Measurements from ENCODE around the gene CTXND1.
"Not testable (repeated sequence)": the region's sequence is repeated elsewhere in the genome, so short reads cannot be mapped to it uniquely, and the experiment has no call there.

The CTXND1 gene

DNA sequence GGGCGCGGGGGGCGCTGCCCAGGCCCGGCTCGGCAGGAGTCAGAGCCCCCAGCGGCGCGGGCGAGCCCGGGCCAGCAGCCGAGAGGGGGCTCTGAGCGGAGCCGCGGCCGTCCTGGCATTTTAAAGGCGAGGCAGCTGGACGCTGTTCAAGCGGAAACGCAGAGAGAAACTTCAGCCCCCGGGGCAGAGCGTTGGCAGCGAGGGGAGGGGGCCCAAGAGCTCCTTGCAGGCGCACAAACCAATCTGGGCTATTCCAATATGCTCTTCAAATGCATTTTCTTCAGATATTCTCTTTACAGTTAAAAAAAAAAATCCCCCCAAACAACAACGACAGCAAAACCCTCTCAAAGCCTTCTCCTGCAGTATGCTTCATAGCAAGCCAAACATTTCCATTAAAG is at the start of gene CTXND1:
Gene CTXND1 (minus strand): TSS at position 93 of the 398 bp plus-strand sequence. CDS start 50,264 bp downstream, outside the sequence.
- DNase-seq (ENCODE audit: low read depth) = no peak

DNA sequence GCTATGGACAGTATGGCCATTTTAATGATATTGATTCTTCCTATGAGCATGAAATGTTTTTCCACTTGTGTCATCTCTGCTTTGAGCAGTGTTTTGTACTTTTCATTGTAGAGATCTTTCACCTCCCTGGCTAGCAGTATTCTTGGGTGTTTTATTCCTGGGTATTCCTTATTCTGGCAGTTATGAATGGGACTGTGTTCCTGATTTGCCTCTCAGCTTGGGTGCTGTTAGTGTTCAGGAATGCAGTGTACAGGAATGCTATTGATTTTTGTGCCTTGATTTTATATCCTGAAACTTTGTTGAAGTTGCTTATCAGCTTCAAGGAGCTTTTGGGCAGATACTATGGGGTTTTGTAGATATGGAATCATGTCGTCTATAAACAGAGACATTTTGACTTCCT is 49.5 kb upstream of the CTXND1 start:
- DNase-seq (ENCODE audit: low read depth) = no peak

DNA sequence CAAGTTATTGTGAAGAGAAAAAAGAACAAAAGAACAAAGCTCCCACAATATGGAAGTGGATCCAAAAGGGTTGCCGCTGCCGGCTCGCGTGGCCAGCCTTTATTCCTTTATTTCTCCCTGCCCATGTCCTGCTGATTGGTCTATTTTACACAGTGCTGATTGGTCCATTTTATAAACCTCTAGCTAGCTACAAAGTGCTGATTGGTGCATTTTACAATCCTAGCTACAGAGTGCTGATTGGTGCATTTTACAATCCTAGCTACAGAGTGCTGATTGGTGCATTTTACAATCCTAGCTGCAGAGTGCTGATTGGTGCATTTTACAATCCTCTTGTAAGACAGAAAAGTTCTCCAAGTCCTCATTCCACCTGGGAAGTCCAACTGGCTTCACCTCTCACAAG is 43.8 kb upstream of the CTXND1 start:
- not testable (repeated sequence) for DNase-seq (ENCODE audit: low read depth)

DNA sequence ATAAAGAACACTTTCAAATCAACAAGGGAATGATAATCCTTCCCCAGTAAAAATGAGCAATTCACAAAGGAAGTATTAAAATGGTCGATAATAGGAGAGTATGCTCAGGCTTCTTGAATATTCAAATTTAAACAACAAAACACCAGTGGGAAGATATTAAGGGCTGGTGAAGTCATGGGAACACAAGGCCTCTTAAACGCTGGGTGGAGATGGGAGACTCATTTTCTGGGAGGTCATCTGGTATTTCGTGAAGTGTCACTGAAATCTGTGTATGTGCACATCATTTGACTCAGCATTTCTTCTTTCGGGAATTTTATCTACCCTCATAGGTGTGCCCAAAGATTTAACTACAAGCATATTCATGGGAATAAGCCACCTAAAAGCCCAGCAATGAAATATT is 40.1 kb upstream of the CTXND1 start:
- no peak for DNase-seq (ENCODE audit: low read depth)

DNA sequence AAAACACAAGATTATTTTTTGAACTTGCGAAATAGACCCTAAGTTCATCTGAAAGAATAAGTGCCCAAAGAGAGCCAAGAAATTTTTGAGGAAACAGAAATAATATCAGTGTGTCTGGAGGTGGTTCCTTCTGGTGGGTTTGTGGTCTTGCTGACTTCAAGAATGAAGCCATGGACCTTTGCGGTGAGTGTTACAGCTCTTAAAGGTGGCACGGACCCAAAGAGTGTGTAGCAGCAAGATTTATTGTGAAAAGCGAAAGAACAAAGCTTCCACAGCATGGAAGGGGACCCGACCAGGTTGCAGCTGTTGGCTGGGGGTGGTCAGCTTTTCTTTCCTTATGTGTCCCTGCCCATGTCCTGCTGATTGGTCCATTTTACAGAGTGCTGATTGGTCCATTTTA is 38.9 kb upstream of the CTXND1 start:
- not testable (repeated sequence) for DNase-seq (ENCODE audit: low read depth)

DNA sequence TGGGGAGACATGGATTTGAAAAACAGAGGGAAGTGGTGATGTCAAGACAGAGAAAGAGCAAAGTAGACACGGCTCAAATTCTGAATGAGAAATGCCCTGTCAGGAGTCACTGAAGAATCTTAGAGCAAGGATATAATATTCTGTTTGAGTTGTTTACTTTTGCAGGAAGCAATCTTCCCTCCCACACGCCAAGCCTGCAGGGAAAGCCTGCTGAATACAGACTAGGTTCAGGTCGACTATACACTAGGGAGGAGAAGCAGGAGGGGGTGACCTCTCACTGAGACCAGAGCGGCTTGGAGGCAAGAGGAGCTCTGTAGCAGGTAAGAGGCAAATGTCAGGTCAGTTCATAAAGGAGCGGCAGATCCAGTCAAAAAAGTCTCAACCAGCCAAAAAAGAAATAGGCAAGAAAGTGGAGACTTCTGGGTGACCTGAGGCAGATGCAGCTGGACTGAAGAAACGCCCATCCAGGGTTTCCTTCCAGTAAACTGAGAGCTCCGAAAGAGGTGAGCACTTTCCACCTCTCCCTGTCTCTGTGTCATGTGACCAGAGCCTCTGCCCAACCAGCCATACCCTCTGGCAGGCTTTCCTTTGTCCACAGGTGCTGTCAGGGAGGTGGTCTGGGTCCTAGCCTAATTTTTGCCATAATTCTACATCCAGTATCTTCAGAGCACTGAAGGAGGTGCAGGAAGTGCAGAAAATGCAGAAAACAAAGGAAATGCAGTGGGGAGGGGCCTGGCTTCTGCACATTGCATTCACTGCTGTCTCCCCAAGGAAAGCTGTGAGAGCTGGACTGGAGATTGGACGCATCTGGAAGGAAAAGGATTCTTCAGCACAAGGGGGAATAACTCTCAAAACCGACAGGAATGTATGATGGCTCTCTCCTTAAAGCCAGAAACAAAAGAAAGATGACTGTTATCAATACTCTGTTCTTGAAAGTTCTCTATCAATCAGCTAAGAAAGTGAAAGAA is 37.8 kb upstream of the CTXND1 start:
- DNase-seq (ENCODE audit: low read depth) = no peak

DNA sequence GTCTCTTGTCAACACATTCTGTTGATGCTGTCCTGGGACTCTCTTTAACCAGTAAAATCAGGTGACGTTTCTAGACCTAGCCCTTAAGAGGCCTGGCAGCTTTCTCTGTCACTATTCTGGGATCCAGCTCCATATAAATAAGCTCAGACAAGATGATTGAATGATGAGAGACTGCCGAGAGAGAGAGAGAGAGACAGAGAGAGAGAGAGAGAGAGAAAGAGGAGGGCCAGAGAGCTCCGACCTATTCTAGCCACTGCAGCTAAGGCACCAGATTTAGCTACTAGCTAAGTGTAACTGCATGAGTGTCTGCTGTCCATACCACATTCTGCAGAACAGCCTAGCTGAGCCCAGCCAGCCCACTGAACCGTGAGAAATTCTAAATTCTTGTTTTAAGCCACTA is 36.1 kb upstream of the CTXND1 start:
- no peak for DNase-seq (ENCODE audit: low read depth)

DNA sequence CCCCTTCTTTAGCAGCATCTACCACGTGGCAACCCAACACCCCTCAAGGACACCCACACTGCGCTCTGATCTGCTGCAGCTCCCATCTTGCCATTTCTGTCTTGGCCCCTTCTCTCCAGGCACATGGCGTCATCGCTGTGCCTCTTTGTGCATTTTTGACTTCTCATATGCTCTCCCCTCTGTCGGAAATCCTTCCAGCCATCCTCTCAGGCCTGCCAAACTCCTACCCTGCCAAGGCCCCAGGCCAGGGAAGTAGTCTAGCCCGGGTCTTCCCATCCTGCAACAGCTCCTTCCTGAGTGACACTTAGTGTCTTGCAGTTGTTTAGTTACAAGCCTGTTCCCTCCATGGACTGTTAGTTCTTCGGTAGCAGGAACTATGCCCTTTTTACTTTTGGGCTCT is 34.0 kb upstream of the CTXND1 start:
- no peak for DNase-seq (ENCODE audit: low read depth)

DNA sequence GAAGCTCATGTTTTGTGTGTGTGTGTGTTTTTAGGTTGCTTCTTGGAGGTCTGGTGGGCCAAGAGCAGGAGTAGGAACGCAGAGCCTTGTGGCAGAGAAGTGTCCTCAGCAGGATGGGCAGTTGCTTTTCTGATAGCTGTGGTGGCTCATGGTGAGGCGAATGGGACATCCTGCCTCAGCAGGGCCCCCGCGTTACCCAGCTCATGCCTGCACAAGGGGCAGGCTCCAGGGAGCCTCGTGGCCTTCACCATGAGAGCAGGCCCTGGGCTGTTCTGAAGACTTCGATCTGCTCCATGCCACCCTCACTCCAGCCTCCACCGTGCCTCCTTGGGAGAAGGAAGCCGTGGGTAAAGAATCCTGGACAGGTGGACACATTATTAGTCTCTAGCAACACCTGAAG is 33.4 kb upstream of the CTXND1 start:
- no peak for DNase-seq (ENCODE audit: low read depth)

DNA sequence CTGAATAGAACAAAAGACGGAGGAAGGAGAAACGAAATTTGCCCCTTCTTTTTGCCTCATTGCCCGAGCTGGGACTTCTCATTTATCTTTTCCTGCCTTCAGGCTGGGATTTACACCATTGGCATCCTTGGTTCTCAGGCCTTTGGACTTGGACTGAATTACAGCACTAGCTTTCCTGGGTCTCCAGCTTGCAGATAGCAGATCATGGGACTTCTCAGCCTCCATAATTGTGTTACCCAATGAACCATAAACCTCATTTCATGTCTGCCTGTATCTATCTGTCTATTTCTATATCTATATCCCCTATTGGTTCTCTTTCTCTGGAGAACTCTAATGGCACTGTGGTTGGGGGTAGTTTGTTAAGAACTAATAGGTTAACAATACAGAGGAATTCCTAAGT is 31.5 kb upstream of the CTXND1 start:
- no peak for DNase-seq (ENCODE audit: low read depth)

DNA sequence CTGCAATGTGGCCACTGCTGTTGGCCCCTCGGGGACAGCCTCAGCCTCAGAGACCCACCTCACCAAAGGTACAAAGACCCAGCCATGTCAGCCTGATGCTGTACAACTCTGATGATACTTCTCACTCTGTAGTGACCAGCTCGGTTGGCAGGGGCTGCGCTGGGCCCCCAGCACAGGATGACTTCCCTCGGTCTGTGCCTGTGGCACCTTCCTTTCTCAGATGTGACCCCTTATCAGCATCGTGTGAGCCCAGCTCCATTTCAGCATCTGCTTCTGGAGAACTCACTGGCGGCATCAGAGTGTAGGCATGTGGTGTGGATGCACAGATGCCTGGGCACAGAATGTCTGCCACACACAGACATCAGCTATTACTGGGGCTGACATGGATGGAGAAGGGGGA is 25.1 kb upstream of the CTXND1 start:
- DNase-seq (ENCODE audit: low read depth) = no peak

DNA sequence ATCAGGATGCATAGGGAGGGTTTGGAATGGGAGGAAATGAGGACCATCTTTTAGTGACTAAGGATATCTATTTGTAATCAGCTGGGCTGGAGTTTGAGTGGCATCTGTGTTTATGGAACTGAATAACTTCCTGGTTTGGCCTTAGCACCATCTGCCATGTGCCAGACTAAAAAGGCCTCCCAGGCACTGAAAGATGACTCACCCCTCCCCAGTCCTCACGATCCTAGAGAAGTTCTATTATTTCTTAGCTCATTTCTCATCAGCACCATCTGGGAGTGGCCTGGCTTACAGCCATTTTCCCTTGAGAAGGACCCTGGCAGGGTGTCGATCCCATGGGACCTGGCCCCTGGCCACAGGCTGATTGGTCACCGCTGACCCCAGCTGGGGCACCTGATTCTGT is 23.9 kb upstream of the CTXND1 start:
- no peak for DNase-seq (ENCODE audit: low read depth)

DNA sequence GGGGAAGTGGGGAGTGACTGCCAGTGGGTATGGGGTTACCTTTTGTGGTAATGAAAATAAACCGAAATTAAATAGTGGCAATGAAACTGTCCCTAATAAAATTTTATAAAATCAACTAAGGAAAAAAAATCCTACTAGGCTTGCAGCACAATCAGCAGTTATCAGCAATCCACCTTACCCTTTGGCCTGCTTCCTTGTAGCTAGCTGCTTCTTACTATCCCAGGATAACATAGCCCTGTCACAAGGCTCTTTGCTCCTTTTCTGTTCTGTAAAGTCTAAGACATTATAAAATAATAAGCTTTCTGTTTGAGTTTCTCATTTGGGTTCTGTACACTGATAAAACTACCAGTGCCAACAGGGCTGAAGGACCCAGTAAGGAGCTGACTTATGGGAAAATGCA is 23.0 kb upstream of the CTXND1 start:
- DNase-seq (ENCODE audit: low read depth) = no peak

DNA sequence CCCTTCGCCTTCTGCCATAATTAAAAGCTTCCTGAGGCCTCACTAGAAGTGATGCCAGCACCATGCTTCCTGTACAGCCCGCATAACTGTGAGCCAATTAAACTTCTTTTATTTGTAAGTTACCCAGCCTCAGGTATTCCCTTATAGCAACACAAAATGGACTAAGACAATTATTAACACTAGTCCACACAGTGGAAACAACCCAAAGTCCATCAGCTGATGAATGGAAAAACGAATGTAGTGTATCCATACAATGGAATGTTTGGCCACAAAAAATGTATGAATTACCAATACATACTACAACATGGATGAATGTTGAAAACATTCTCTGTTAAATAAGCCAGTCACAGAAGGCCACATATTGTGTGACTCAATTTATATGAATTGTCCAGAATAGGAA is 22.5 kb upstream of the CTXND1 start:
- DNase-seq (ENCODE audit: low read depth) = no peak

DNA sequence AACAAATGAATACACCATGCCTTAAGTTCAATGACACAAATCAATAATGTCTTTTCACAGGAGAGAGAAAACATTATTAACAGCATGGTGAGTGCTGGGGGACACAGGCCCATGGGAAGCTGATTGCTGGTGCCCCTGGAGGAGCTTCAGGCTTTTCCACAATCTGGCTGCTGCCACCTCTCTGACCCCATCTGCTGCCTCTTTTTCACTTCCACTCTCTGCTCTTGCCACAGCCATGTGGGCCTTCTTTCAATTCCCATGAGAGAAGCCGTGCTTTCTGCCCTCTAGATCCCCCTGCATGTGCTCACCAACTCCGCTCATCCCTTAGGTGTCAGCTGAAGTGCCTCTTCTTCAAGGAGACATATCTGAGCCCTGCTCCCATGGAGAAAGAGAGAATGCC is 21.0 kb upstream of the CTXND1 start:
- no peak for DNase-seq (ENCODE audit: low read depth)

DNA sequence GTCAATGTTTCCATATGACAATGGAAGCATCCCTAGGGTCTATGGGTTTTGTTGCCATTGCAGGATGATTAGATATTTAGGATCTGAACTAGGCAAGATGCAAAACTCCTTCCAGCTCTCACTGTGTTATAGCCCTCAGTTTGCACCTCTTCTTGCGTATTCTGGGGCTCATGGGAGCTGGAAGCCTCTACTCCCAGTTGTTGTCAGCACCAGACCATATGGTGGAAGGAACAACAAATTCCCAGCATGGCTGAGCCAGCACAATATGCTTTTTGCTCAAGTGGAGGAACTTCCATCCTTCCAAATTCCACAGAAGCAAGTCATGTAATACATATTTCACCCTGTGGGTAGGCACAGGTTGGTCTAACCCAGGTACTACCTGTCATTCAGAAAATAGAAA is 18.5 kb upstream of the CTXND1 start:
- no peak for DNase-seq (ENCODE audit: low read depth)

DNA sequence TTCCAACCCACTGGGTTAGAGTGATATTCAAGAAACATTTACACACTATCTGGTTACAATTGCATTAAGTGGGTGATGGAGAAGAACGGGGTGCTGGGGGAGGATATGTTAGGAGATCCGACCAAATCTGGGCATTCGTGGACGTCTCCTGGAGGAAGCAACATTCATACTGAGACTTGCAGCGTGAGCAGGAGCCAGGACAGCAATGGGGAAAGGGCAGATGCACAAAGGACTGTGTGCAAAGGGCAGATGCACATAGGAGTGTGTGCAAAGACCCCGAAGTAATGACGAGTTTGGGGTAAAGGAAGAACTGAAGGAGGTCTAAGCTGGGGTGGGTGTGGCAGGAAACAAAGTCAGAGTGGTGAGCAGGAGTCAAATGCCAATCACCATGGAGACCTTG is 16.1 kb upstream of the CTXND1 start:
- no peak for DNase-seq (ENCODE audit: low read depth)

DNA sequence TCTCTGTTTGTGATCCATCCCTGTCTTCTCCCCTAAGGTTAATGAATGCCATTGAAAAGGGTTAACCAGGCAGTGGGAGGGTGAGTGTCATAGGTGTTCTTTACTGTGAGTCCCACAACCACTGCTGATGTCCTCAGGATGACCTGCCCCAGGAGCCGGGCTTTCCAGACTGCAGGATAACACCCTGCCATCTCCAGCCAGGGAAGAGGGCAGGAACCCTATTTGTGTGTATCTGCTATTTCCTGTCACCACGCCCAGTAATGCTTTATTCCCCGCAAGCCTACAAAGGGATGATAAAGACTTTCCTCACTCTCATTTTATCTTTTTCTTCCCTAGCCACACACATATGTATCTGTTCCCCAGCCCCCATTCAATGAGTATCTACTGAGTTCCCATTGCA is 15.6 kb upstream of the CTXND1 start:
- DNase-seq (ENCODE audit: low read depth) = no peak

DNA sequence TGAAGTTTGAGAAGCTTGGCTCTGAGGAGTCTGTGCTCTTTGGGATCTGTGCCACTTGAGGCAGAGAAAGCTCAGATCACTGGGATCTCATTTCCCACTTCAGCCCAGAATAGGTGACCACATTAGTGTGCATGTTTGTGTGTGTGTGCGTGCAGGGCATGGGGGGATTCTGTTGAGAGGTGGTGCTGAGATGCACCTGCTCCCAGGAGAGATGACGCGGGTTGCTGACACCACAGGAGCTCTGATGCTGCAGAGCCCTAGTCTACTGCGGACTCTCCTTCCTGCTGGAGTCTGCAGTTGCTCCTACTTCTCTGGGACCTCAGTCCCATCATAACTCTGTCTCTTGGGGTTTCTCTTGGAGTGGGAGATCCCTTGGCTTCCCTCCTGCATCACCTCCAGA is 14.7 kb upstream of the CTXND1 start:
- no peak for DNase-seq (ENCODE audit: low read depth)

DNA sequence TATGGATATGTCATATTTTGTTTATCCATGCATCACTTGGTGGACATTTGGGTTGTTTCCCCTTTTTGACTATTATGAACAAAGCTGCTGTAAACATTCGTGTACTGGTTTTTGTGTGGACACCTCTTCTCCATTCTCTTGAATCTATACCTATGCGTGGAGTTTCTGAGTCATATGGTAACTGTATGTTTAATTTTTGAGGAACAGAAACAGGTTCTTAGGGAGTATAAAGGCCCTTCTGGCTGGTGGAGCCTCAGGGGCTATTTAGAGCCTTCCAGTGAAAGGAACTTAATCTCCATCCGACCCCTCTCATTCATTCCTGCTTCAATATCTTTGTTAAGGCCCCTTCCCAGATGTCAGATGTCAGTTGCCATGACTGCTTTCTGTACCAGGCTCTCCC is 14.1 kb upstream of the CTXND1 start:
- DNase-seq (ENCODE audit: low read depth) = no peak

DNA sequence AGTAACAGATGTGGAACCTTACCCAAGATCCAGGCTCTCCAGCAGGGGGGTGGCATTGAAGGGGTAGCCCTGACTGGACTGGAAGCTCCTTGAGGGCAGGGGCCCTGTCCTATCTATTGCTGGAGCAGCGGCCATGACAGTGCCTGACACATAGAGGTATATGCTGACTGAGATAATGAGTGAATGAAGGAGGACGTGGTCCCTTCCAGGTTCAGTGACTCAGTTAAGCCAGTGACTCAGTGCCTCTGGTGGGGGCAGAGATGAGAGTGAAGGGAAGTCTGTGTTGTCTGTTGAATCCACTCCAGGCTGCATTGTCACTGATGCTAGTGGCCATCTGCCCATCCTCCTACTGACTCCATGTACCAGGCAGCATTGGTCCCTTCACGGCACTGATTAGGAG is 13.0 kb upstream of the CTXND1 start:
- DNase-seq (ENCODE audit: low read depth) = no peak

DNA sequence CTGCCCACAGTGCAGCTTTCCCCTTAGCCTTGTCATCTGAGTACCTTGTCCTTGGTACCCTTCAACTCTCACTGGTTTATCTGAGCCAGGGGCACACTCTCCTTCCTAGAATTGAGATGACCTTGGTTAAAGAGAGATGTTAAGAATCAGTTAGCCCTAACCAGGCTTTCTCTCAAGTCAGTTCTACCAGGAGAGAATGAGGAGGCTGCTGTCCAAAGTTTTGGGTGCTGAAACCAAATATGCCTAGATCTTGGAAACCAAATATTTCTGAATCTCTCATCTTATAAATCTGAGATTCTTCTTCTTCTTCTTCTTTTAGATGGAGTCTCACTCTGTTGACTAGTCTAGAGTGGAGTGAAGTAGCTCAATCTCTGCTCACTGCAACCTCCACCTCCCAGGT is 12.0 kb upstream of the CTXND1 start:
- no peak for DNase-seq (ENCODE audit: low read depth)

DNA sequence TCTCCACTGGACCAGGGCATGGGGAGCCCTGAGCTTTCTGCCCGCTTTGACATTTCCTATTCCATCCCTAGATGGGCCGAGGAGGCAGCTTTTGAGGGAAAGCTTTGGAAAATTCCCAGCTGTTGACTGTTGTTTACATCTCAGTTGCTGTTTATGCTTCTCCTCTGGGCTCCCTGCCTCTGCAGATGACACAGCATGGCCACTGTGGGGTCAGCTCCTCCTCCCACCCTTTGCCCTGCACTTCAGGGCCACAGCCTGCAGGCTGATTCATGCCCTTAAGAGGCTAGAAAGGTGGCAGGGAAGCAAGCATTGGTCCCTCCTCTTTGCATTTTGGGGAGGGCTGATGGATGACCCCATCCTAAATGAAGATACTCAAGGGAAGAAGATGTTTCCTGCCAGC is 8.5 kb upstream of the CTXND1 start:
- no peak for DNase-seq (ENCODE audit: low read depth)

DNA sequence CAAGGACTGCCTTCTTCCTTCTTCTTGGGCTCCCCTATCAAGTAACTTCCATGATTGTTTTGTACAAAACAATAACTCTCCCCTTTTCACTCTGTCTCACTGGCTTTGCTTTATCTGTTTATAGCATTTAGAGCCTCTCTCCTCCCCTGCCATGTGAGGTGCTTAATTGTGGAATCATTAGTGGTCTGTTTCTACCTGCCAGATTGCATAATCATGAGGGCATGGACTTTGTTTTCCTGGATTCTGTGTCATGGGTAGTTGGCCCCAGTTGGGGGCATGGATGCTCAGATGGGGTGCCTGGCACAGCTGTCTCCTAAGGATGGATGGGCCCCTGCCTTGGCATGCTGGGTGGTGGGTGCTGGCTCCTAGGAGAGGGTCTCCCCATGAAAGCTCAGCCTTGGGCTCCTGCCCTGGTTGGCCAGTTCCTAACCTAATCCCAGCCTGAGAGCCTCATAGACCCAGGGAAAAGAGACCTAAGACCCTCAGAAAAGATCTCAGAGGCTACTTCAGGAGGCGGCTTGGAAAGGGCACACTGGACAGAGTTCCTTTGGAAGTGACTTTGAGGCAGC is 8.0 kb upstream of the CTXND1 start:
- DNase-seq (ENCODE audit: low read depth) = no peak

Measured in activated T-helper 1 cell treated with Interleukin-2 at 50 U/mL for 16 hours (primary cell).